Stimulated activated naive B cell treated with anti-CD40 and anti-IgM and Interleukin-4, amounts not matched to agents 10 μg/mL and 1 μg/mL and 100 μg/mL, for 72 hours (primary cell): ENCODE measurements around the gene EXD3.
"Not testable (repeated sequence)": the region's sequence is repeated elsewhere in the genome, so short reads cannot be mapped to it uniquely, and the experiment has no call there.

Source experiments
- ATAC-seq, 2 donors: fragments of 150-1000 bp; cut with Tn5 transposase; replicated peaks; 2 replicates each; pipeline ENCODE4 v1.10.0; 2021; ENCODE audit warnings: moderate library complexity in 1 of 2
- DNase-seq: peaks from one replicate; pipeline ENCODE4 v3.0.0; 2021
- H3K27ac Mint-ChIP-seq: one replicate; pipeline ENCODE4 v1.8.0; 2022; ENCODE audit warnings: mild to moderate bottlenecking, mixed read lengths
- H3K27me3 Mint-ChIP-seq, 2 donors: one replicate each; pipeline ENCODE4 v1.8.0; 2022; ENCODE audit warnings: mixed read lengths in 2 of 2
- H3K36me3 Mint-ChIP-seq, 2 donors: one replicate each; pipeline ENCODE4 v1.8.0; 2022; ENCODE audit warnings: mixed read lengths in 2 of 2, mild to moderate bottlenecking in 1 of 2
- H3K4me1 Mint-ChIP-seq, 2 donors: one replicate each; pipeline ENCODE4 v1.8.0; 2022; ENCODE audit warnings: mixed read lengths in 2 of 2, mild to moderate bottlenecking in 1 of 2
- H3K4me3 Mint-ChIP-seq, 2 donors: one replicate each; pipeline ENCODE4 v1.8.0; 2022; ENCODE audit warnings: mild to moderate bottlenecking in 2 of 2, mixed read lengths in 2 of 2, moderate library complexity in 1 of 2
- H3K9me3 Mint-ChIP-seq, 2 donors: one replicate each; pipeline ENCODE4 v1.8.0; 2022; ENCODE audit warnings: mixed read lengths in 2 of 2, mild to moderate bottlenecking in 1 of 2

The EXD3 gene

GRCh38 chr9:137350696-137351584 is 72.0 kb downstream of the EXD3 start:
- ATAC-seq (no peak), DNase-seq (no peak)
- Mint-ChIP-seq H3K27me3 (no peaks in the 10 kb centered on the region), H3K27ac (no peak overlapping the region), H3K4me1 (no peaks in the 10 kb centered on the region), H3K4me3 (no peak overlapping the region), H3K9me3 (peaks cover 0 to 4% of the 10 kb centered on the region in 2 donors), H3K36me3 (peaks cover 2 to 13% of the 10 kb centered on the region in 2 donors)

GRCh38 chr9:137349471-137350033 is 73.4 kb downstream of the EXD3 start:
- no peaks in the 10 kb centered on the region for H3K4me1 Mint-ChIP-seq
- no peak overlapping the region for H3K27ac Mint-ChIP-seq
- DNase-seq (no peak), ATAC-seq (no peak)
- no peak overlapping the region for H3K4me3 Mint-ChIP-seq
- no peaks in the 10 kb centered on the region for H3K27me3 Mint-ChIP-seq
- H3K9me3 Mint-ChIP-seq: peaks cover 0 to 4% of the 10 kb centered on the region in 2 donors
- H3K36me3 Mint-ChIP-seq: peaks cover 2 to 13% of the 10 kb centered on the region in 2 donors

- Mint-ChIP-seq H3K27me3 (no peaks in the 10 kb centered on the region), H3K4me3 (no peak overlapping the region)
These were observed 74.0 kb downstream of the EXD3 start for GRCh38 chr9:137348769-137349470.

GRCh38 chr9:137347928-137348327 is 75.0 kb downstream of the EXD3 start:
- peaks cover 0 to 4% of the 10 kb centered on the region in 2 donors for H3K9me3 Mint-ChIP-seq
- no peaks in the 10 kb centered on the region for H3K27me3 Mint-ChIP-seq
- H3K4me1 Mint-ChIP-seq: no peaks in the 10 kb centered on the region
- H3K27ac Mint-ChIP-seq: no peak overlapping the region
- H3K36me3 Mint-ChIP-seq: peaks cover 2 to 13% of the 10 kb centered on the region in 2 donors
- no peak overlapping the region for H3K4me3 Mint-ChIP-seq
- ATAC-seq (no peak), DNase-seq (no peak)

More at GRCh38 chr9:137348769-137349470, 74.0 kb downstream of the EXD3 start:
- DNase-seq (no peak), ATAC-seq (no peak)
- Mint-ChIP-seq H3K9me3 (peaks cover 0 to 4% of the 10 kb centered on the region in 2 donors), H3K36me3 (peaks cover 2 to 13% of the 10 kb centered on the region in 2 donors), H3K27ac (no peak overlapping the region), H3K4me1 (no peaks in the 10 kb centered on the region)

- Mint-ChIP-seq H3K27ac (no peak overlapping the region), H3K9me3 (peaks cover 0 to 4% of the 10 kb centered on the region in 2 donors), H3K36me3 (peaks cover 2 to 13% of the 10 kb centered on the region in 2 donors), H3K27me3 (no peaks in the 10 kb centered on the region), H3K4me1 (no peaks in the 10 kb centered on the region), H3K4me3 (no peak overlapping the region)
- no peak for ATAC-seq
- no peak for DNase-seq
These were observed 80.5 kb downstream of the EXD3 start for GRCh38 chr9:137342482-137342881.

GRCh38 chr9:137341227-137341626 is 81.7 kb downstream of the EXD3 start:
- Mint-ChIP-seq H3K27me3 (no peaks in the 10 kb centered on the region), H3K4me1 (no peaks in the 10 kb centered on the region), H3K36me3 (peaks cover 0 to under 1% of the 10 kb centered on the region in 2 donors), H3K4me3 (no peak overlapping the region), H3K27ac (no peak overlapping the region), H3K9me3 (peaks cover 0 to 4% of the 10 kb centered on the region in 2 donors)
- no peak for DNase-seq
- ATAC-seq: no peak

- DNase-seq, H3K27ac Mint-ChIP-seq: not testable (repeated sequence)
These were observed 83.0 kb downstream of the EXD3 start for GRCh38 chr9:137339908-137340462.

GRCh38 chr9:137339045-137339907 is 83.7 kb downstream of the EXD3 start:
- Mint-ChIP-seq H3K27ac (no peak overlapping the region), H3K27me3 (no peaks in the 10 kb centered on the region), H3K9me3 (peaks cover 0 to 8% of the 10 kb centered on the region in 2 donors), H3K4me1 (peaks cover 0 to 8% of the 10 kb centered on the region in 2 donors), H3K4me3 (no peak overlapping the region), H3K36me3 (peaks cover 0 to 3% of the 10 kb centered on the region in 2 donors)
- no peak for ATAC-seq
- no peak for DNase-seq

More at GRCh38 chr9:137339908-137340462, 83.0 kb downstream of the EXD3 start:
- H3K4me3 Mint-ChIP-seq, H3K27me3 Mint-ChIP-seq, H3K36me3 Mint-ChIP-seq, H3K4me1 Mint-ChIP-seq, H3K9me3 Mint-ChIP-seq, ATAC-seq: not testable (repeated sequence)

- Mint-ChIP-seq H3K36me3 (peaks cover 0 to 3% of the 10 kb centered on the region in 2 donors), H3K9me3 (peaks cover 0 to 8% of the 10 kb centered on the region in 2 donors), H3K4me1 (peaks cover 0 to 8% of the 10 kb centered on the region in 2 donors), H3K4me3 (no peak overlapping the region), H3K27ac (no peak overlapping the region), H3K27me3 (no peaks in the 10 kb centered on the region)
- ATAC-seq: no peak
- no peak for DNase-seq
These were observed 86.2 kb downstream of the EXD3 start for GRCh38 chr9:137336735-137337134.

- H3K9me3 Mint-ChIP-seq: peaks cover 2 to 10% of the 10 kb centered on the region in 2 donors
- DNase-seq: no peak
- no peaks in the 10 kb centered on the region for H3K27me3 Mint-ChIP-seq
- H3K36me3 Mint-ChIP-seq: peaks cover 0 to 3% of the 10 kb centered on the region in 2 donors
- no peak for ATAC-seq
- H3K4me3 Mint-ChIP-seq: no peak overlapping the region
- H3K4me1 Mint-ChIP-seq: peaks cover 0 to 8% of the 10 kb centered on the region in 2 donors
- H3K27ac Mint-ChIP-seq: no peak overlapping the region
These were observed 89.8 kb downstream of the EXD3 start for GRCh38 chr9:137333016-137333671.

- no peak for ATAC-seq
- peaks cover 0 to 1% of the 10 kb centered on the region in 2 donors for H3K27me3 Mint-ChIP-seq
- H3K27ac Mint-ChIP-seq: no peak overlapping the region
These were observed 91.0 kb downstream of the EXD3 start for GRCh38 chr9:137331929-137332328.

GRCh38 chr9:137330689-137331088 is 92.3 kb downstream of the EXD3 start:
- H3K36me3 Mint-ChIP-seq: peaks cover 3 to 5% of the 10 kb centered on the region in 2 donors
- ATAC-seq: no peak
- DNase-seq: no peak
- peaks cover 5 to 9% of the 10 kb centered on the region in 2 donors for H3K9me3 Mint-ChIP-seq
- no peak overlapping the region for H3K27ac Mint-ChIP-seq
- H3K4me3 Mint-ChIP-seq: no peak overlapping the region
- peaks cover 0 to 4% of the 10 kb centered on the region in 2 donors for H3K27me3 Mint-ChIP-seq
- H3K4me1 Mint-ChIP-seq: peaks cover 12 to 27% of the 10 kb centered on the region in 2 donors

More at GRCh38 chr9:137331929-137332328, 91.0 kb downstream of the EXD3 start:
- Mint-ChIP-seq H3K36me3 (peaks cover under 1 to 3% of the 10 kb centered on the region in 2 donors), H3K4me3 (no peak overlapping the region), H3K4me1 (peaks cover under 1 to 14% of the 10 kb centered on the region in 2 donors), H3K9me3 (peaks cover 6 to 10% of the 10 kb centered on the region in 2 donors)
- no peak for DNase-seq

GRCh38 chr9:137329590-137329989 is 93.4 kb downstream of the EXD3 start:
- not testable (repeated sequence) for H3K27me3 Mint-ChIP-seq, ATAC-seq

More at GRCh38 chr9:137329590-137329989, 93.4 kb downstream of the EXD3 start:
- DNase-seq, H3K4me3 Mint-ChIP-seq, H3K36me3 Mint-ChIP-seq, H3K9me3 Mint-ChIP-seq, H3K27ac Mint-ChIP-seq: not testable (repeated sequence)
- peaks cover 12 to 28% of the 10 kb centered on the region in 2 donors for H3K4me1 Mint-ChIP-seq
